H4 (cell line): ENCODE data around the gene OLIG3. TPM values are rescaled to one million over a fixed set of nuclear protein-coding genes. Genes with fewer than 3 reads are reported as not detected.

Experiments used
- DNase-seq: peaks from one replicate; pipeline ENCODE4 v3.0.0-alpha.2; 2015; ENCODE audit warnings: low spot score
- total RNA-seq: library from RNA; depleted of rRNA; stranded (reverse); fragments of >200 nt; shearing (Covaris generic); gene quantifications from 2 replicates; pipeline ENCODE4 v1.2.3, GENCODE V29; 2014

Gene OLIG3
- total RNA-seq, 1 experiment from 2014 or later, result not detected

DNA sequence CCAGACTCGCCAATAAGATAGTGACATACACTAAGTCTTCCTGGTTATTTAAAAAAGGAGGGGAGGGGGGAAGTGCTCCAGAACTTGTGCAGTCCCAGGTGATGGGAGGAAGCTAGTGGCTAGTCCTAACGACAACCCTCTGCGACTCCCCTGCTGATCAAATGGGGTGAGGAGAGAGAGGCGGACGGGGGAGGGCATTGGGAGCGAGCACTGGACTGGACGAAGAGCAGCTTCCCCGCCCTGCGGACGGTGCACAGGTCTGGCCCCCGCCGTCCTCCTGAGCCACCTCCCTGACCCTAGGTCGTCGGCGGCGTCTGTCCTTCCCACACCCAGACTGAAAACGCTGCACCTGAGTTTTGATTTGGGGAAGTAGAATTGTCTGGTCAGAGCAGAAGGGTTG lies 2.2 kb upstream of the OLIG3 start:
- no peak for DNase-seq

GRCh38 chr6:137495703-137496336 lies 1.6 kb upstream of the OLIG3 start:
- no peak for DNase-seq

GRCh38 chr6:137494988-137495702 lies 951 bp upstream of the OLIG3 start:
- no peak for DNase-seq

GRCh38 chr6:137493218-137494038 lies 766 bp downstream of the OLIG3 start:
- DNase-seq, result no peak

- DNase-seq, result no peak
Observed at GRCh38 chr6:137492289-137493217, 1.6 kb downstream of the OLIG3 start.

GRCh38 chr6:137491478-137491877 lies 2.7 kb downstream of the OLIG3 start:
- no peak for DNase-seq

DNA sequence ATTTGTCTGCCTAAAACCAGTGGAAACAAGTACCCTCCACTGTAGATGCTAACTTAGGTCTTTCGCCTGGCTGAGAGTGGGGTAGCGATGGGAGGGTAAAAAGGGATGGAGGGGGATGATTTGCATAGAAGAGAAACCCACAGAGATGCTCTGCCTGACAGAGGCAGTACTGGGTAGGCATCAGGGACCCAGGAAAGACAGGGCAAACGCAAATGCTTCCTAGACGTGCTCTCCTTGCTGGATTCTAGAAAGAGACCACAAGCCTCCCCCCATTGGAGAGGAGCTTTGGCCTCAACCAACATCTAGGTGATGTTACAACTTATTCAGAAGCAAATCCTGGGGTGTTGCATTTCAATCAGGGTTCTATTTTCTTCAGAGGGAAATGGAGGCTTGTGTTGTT lies 3.2 kb downstream of the OLIG3 start:
- DNase-seq, result no peak

- DNase-seq, result no peak
Observed at GRCh38 chr6:137490006-137490905, 3.9 kb downstream of the OLIG3 start.

DNA sequence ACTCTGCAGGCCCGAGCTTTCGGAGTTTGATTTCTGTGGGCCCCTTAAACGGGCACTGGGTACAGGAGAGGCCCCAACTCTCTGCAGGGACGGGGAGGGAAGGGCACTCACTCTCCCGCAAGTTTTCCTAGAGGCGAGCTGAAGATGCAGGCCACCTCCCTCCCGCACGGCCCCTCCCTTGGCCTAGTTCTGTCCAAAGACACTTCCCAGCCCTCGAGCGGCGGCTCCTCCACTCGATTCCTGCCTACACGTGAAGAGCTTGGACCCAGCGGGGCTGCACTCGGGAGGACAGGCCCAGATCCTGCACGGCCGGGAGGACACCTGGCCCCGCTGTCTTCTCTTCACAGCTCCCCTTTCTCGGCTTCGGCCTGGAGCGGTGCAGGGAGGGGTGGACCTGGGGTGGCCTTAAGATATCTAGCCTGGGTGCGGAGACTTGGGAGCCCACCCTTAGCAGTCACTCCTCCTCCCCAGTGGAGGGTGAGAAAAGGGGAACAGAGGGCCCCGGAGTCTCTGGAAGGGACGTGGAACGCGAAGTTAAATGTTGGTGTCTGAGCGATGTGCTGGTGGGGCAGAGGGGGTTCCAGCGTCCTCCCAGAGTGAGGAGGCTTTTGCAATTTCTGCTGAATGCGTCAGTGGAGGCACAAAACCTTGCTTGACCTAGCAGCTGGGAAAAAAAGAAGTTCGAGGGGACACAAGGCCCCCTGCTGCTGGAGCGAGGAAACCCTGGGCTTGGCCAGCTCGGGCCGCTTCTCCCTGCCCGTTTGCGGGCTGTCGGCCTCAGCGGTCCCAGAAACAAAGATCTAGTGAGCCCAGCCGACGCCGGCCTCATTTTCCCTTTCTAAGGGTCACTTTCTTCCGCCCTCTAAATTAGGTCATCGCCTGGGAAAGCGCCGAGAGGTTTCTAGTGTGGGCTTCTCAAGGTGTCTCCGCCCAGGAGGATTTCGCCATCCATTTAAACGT lies 4.9 kb downstream of the OLIG3 start:
- no peak for DNase-seq

- no peak for DNase-seq
Observed at GRCh38 chr6:137488150-137489045, 5.8 kb downstream of the OLIG3 start.

GRCh38 chr6:137487869-137488149 lies 6.4 kb downstream of the OLIG3 start:
- DNase-seq, result no peak

DNA sequence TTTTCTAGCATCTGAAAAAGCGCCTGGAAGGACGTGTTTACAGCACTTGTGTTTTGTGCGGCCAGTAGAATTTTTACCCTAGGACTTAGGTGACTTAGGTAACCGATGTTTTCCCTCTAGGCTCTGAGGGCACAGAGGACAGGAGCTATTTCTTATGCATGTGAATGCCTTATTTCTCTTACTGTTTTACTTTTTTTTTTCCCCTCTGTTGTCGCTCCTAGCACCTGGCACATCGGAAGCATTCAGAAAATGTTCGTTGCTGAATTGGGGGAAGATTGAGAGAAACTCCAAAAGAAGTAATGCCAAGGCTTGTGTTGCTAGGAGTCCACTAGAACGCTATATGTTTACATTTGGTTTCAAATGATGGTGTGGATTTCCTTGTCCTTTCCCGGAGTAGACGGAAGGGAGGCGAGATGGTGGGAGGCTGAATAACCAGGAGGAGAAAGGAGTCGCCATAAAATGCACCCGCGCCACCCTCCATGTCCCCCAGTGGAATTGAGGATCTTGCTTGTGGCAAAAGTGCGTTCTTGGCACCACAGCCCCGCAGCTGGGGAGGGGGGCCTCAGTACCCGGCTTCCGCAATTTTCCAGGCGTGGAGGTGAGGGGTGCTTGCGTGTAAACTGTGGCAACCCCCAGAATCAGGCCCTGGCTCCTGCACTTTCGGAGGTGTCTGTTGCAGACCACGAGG lies 6.9 kb downstream of the OLIG3 start:
- no peak for DNase-seq

DNA sequence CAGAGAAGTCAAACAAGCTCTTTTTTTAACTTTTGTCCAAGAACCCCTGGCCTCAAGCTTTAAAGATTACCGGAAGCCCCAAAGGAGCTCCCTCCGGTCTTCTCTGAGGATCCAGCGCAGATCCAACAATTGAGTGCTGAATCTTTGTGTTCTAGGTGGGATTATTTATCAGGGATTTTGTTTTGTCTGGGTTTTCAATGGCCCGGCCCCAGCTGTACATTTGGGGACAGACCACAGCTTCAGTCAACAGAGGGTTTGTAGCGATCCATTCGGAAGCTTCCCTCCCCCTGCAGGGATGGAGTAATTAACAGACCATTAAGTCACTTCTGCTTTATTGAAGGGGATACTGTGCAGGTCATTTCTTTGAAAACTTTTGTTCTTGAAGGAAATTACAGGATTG lies 7.8 kb downstream of the OLIG3 start:
- no peak for DNase-seq

DNA sequence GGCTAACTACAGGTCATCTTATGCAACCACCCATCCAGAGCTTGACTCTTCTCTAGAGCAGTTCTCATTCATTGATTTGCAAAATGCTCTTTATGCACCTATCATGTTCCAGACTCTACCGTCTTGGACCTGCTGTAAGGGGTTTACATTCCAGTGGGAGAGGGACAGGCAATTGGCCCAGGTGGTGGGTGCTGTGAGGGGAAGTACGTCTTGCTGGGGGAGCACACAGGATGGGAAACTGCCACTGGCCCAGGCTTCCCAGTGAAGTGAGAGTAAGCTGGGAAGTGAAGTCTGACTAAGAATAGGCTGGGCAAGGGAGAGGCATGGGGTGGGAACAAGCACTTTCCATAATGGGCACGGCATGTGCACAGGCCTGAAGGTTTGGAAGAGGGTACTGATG lies 13.8 kb downstream of the OLIG3 start:
- DNase-seq, result no peak

DNA sequence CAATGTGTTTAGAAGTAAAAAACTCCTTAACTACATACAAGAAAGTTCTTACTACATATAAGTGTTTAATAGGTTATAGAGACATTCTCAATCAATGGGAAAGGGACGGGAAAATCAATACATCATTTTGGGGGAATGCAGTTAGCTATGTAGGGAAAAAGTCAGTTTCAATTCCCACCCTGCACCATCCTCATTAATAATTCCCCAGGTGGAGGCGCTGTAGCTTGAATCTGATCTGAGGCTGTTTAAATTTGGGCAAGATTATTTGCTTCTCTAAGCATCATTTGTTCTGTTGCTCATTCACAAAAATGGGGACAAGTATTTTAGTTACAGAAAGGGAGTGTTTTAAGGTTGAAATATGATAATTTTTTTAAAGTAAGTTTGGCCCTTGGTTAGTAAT lies 19.1 kb downstream of the OLIG3 start:
- no peak for DNase-seq

- DNase-seq, result no peak
Observed at GRCh38 chr6:137473598-137473997, 20.6 kb downstream of the OLIG3 start.

DNA sequence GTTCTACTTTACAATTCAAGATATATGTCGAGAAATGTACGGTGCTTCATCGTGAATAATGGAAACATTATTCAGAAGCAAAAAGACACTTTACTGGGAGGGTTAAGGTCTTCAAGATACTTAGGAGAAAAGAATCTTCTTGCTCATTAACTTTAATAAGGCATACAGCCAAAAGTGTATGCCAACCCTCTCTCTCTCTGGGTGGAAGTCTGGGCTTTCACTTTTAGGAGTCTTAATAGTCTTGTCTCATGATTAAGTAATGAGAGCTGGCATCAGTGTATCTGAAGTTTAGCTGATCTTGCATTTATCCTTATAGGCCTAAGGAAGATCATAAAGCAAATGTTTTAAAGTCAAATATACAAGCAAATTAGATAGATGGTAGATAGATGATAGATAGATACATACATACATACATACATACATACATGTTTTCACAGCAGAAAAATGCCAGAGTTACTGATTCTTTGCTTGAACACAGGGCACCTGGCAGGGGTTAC lies 21.5 kb downstream of the OLIG3 start:
- no peak for DNase-seq

DNA sequence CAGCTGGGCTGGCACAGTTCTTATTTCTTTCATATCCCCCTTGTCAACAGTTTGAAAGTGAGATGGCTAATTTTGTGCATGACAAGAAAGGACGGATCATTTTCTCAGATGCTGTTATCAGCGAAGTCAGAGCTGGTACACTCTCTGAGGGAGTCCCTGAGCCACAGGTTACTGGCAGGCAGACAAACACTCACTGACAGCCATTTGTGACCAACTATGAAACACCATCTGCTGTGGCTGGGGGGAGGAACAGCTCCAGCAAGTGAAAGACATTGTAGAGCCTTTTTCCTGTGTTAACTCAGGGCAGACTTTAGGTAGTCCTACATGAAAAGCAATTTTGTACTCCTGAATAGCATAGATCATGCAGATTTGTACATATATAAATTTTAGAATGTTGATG lies 22.2 kb downstream of the OLIG3 start:
- no peak for DNase-seq
